MV-4-11 (cell line): ENCODE data around the gene MICAL2.
"Not testable (repeated sequence)": the region's sequence is repeated elsewhere in the genome, so short reads cannot be mapped to it uniquely, and the experiment has no call there.

Experiments
- DNase-seq: peaks from one replicate; lab custom pipeline; 2025; lab: John Stamatoyannopoulos, UW

The MICAL2 gene

DNA sequence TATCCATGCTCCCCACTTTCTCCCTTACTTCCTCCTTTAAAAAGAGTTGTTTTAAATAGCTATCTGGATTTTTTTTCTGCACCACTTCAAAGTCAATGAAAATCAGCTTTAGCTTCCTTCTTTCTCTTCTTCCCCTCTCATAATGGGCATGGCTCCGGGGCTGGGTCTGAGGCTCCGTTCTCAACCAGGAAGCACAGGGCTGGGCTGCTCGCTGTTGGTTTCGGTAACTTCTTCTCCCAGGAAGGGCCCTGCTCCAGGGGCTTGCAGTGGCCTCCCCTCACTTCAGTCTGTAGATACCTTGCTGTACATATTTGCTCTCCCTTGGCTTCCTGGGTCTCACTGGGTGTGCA is 23.8 kb downstream of the MICAL2 start:
- peak; percentile 69 for DNase-seq

DNA sequence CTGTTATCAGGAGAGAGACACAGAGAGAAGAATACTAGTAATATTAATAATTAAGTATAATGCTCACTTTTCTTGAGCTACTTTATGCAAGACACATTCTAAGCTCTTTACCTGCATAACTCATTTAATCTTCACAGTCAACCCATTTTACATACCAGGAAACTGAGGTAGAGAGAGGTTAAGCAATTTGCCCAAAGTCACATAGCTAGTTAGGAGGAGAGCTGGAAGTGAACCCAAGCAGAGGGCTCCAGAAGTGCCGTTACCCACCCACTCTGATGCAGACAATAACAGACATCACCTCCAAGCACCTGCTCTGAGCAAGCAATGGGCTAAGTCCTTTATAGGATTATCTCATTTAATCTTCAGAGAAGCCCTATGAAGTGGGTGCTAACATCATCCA is 24.8 kb downstream of the MICAL2 start:
- no peak for DNase-seq

DNA sequence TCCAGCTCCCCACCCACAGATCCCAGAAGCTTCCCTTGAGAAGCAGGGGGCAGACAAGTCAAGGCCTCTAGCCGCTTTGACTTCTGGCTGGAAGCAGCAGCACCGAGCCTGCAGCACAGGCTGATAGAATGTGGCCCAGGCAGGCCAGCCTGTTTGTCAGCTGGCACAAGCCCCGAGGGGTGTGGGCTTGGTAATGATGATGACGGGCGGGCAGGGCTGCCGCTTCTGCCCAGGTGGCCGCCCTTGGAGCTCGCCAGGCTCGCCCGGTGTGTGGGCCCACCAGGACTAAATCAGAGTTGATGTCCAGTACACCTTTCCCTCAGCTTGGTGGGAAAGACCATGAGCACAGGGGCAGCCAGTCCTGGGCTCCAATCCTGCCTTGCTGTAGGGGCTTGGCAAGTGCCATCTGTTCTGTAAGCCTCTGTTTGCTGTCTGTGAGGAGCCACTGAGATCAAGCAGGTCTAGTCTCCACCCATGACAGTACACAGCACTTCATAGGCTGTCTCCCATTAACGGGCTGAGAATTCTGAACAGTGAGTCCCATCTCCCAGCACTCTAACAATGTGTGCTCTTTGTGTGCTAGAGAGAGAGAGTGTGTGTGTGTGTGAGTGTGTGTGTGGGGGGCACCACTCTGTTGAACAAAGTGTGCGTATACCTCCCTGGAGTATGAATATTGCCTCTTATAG is 26.8 kb downstream of the MICAL2 start:
- no peak for DNase-seq

DNA sequence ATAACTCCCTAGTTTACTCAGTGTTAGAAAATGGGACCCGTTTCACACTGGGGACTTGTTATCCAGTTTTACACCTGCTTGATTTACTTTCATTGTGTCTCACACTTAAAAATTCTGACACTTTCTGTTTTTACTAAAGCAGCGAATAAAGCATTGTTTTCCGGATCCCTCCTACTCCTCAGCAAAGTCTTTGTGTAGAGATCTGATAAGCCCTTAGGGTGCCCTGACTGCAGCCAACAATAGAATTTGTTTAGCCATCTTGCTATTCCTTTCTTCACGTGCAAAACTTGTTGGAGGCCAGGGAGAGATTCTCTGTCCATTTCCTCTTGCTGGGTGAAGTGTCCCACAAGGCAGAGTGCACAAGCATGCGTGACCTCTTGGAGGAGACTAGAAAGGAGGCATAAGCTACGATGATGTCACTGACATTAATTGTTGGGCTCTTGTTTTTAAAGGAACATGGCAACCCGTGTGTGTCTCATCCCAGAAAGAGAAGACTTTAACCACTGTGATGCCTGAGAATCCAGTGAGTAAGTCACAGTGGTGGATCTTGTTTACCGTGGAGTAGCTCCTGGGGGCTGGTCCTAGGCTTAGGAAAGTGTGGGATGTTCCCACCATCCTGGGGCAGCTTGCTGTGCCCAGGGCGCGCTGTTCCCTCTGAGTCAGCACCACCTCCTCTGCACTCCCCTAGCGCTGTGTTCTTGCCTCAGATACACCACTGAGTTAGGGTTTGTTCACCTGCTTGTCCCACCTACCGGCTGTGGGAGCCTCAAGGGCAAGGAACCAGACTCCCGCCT is 27.7 kb downstream of the MICAL2 start:
- no peak for DNase-seq

DNA sequence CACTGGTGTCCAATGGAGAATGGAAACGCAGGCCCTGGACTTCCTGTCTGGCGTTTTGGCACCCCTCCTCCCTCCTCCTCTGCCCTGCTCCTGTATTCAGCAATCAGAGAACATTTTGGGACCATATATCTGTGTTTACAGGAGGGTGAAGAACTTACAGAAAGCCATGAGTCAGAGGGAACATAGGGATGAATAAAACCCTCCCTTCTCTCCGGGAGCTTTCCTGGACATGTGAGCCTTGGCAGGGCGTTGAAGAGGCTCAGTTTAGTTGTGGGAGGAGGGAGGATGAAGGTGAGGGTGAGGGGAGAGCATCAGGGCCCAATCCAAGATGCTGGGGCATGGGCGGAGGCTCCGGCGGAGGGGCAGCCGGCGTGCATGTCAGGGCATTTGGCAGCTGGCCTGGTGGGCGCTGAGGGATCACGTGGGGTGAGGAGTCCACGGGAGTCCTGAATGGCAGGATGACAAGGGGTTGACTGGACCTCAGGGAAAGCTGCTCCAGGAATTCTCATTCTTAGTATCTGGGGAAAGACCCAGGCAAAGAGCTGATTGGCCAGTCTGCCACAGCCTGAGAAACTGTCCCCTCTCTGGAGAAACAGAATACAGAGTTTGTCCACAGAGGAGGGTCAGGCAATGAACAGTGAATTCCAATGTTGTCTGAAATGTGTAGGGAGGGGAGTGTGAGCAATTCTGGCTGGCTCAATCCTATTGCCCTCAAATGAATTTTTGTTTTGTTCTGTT is 28.9 kb downstream of the MICAL2 start:
- no peak for DNase-seq

DNA sequence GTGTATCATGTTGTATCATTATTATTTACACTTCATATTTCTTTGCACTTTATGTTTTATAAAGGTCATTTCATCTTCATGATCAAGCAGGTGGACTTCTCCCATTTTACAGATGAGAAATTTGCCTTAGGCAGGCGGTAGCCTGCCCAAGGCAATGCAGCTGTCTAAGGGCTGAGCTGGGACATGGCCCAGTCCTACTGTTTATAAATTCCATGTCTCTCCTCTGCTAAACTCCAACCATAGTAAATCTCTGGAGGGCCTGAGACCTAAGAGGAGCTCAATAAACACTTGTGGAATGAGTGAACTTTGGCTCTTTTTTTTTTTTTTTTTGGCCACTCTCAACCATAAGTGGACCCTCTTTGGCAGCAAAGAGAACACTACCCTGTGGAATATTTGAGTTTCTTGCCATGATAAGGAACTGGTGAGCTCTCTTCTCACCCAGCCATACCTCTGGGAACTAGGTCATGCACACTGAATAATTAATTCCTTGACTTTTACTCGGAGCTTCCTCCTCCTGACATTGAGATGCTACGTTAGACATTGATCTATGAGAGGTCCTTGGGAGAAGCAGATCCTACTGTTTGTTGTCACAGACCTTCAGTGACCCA is 29.9 kb downstream of the MICAL2 start:
- DNase-seq: no peak

DNA sequence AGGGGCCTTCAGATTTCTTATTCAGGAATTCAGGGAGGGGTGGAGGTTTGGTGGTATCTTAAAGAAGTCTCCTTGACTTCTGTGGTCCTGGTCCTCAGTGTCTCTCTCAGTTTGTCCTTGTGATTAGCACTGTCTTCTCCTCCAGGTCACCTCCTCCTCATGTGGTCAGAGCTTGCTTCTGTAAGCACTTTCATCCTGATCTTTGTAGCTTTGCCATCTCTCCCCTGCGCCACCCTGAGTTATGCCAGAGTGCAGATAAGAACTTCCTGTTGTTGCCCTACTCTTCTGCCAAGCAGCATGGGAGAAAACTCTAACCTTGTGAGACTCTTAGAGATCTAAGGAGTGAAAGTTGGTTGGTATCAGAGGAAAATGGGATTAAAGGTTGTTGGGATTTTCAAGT is 30.9 kb downstream of the MICAL2 start:
- no peak for DNase-seq

DNA sequence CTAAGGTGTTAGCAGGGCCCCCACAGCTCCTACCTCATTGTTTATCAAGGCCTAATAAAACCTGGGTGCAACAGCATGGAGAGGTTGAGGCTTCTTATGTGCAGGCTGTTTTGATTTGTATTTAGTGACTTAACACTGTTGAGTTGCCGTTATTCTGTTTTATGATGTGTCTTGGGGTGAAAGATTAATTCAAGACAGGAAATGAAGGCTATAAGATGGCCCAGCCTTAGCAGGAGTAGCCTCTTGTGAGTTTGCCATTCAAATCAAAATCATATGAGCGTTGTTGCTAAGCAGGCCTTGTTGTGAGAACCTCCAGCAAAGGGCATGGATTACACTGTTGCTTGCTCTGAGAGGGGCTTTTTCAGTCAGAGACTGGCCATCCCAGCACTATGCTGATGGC is 31.8 kb downstream of the MICAL2 start:
- DNase-seq: no peak

DNA sequence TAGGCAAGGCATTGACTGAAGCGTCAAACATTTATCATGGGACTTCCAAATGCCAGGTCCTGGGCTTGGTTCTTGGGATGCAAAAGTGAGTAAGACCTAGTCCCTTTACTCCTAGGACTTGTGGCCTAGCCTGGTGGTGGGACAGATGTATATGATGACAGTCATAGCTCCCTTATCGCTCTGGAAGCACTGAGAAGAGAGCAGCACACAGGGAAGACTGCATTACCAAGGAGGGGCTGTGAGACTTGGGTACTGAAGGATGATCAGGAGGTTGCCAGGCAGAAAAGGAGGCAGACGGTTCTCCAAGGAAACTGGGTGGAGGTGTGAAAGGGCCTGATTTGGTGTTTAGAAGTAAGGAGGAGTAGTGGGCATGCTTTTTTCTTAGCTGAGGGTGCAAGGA is 32.5 kb downstream of the MICAL2 start:
- no peak for DNase-seq

DNA sequence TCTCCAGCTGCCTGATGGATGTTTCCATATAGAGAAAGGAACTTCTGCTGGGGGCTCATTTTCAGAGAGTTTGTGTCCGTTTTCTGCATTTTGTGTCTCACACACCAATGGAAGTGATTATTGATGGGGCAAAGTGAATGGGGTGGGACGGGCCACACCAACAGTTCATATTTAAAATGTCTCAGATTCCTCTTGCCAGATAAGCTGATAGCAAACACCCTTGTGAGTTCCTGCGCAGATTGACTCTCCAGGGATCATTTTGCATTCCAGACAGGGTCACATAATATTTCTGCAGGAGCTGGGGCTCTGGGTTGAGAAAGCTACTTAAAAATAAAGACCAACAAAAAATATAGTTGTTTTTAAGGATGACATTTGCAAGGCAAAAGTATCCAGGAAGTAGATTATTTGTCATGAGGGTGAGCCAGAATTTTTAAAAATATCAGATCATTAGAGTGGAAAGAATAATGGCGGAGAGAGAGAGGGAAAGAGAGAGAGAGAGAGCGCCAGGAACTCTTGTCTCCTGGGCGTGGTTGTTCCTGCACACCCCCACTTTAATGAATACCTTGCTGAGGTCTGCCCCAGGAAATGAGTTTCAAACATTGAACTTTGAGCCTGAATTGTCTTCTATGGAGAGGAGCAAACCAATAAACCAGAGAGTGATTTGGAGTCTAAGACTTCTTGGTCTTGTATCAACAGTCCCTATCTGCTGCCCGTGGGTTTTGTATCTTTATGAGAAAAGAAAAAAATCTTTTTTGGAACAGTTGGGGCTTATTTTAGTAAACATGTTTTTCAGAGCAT is 33.3 kb downstream of the MICAL2 start:
- DNase-seq: no peak

DNA sequence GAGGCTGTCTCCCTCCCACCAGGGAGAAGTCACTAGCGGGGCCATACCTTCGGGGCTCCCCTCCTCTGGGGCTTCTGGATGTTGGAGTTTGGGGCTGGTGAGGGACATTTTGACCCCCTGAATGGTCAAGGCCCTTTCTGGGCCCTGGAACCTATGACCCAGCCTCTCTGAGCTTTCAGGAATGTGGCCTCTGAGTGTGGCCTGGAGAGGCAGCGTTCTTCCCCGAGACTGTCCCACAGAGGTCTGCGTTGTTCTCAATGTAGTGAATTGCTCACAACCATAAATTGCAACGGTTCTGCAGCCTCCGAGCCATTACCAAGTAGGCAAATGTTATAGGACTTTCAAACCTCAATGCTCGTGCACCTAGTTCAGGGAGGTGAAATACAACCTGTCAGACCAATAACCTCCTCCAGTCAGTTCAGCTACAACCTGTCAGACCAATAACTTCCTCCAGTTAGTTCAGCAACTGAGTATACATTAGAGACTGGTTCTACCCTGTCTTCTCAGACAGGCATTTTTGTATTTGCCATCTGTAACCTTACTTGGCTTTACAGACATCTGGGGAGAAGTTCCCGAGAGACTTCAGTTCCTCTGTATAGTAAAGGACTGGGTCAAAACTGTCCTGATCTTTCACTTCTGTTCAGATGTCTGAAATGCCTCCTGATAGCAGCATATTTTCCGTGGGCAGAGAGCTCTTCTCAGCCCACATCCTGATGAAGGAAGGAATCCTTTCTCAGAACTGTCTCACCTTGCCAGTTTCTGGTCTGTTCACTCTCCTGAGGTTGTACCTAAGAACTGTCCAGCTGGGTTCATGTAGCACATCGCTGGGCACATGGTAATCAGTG is 34.2 kb downstream of the MICAL2 start:
- DNase-seq: peak; percentile 50

DNA sequence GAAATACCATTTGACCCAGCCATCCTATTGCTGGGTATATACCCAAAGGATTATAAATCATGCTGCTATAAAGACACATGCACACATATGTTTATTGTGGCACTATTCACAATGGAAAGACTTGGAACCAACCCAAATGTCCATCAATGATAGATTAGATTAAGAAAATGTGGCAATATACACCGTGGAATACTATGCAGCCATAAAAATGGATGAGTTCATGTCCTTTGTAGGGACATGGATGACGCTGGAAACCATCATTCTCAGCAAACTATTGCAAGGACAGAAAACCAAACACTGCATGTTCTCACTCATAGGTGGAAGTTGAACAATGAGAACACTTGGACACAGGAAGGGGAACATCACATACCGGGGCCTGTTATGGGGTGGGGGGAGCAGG is 36.3 kb downstream of the MICAL2 start:
- DNase-seq: not testable (repeated sequence)

DNA sequence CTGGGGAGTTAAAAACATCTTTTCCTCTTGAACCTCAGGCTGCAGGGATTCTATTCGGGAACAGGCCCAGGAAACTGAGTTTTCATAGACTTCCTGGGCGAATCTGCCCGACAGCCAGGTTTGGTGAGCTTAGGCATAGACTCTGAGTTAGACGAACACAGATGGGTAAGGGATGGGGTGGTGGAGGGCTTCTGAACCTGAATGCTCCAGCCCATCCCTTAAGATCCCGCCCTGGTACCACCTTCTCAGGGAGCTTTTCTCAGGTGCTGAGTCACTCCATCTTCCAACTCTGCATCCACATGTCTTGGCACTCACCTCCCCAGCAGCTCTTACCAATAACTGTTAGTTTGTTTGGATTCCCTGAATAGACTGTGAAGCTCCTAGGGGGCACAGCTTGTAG is 37.4 kb downstream of the MICAL2 start:
- no peak for DNase-seq

DNA sequence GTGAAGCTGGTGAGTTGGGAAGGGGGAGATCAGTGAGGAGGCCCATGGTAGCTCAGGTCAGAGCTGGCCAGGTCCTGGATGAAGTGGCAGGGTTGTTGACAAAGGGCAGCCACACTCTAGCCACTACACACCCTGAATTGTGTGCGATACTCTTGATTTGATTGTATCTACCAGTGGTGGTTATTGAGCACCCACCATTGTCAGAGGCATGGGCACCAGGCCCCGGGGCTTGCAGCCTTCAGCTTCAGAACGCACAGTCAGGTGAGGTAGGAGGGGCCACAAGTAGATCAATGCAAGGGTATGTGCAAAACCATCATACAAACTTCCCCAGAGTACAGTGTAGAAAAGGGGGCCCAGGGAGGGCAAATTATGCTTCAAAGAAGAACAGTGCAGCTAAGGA is 38.1 kb downstream of the MICAL2 start:
- no peak for DNase-seq

DNA sequence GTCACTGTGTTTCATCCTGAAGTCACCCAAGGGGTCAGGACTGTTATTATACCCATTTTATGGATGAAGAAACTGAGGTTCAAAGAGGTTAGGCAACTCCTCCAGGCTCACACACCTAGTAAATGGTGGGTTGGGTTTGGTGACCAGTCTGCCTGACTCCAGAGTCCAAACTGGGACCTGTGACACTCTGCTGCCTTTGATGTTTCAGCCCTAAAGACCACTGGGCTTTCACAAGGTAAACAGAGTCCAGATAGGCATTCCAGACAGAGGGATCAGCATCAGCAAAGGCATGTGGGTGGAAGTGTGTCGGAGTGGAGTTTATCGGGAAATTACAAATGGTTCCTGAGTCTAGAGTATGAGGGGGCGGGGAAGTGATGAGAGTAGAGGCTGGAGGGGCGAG is 38.5 kb downstream of the MICAL2 start:
- no peak for DNase-seq

DNA sequence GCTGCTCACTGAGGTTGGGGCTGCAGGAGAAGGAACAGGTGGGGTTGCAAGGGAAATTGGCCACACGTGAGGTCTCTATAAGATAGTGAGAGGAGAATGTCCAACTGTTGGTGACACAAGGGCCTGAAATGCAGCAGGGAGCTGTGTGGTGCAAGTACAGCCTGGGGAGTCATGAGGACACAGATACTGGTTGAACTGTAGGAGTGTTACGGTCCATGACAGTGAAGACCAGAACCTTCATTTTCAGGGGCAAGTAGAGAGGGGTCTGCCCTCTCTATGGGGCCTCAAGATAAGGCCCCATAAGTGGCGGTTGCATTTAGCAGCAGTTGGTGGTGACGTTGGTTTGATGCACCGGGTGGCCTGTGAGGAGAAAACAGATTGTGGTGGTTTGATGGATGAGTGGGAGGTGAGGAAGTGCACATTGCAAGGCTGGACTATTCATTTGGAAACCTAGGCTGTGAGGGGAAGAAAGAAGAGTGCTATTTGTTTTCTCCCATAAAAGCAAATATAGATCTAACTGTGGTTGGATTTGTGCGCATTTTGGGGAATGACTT is 39.4 kb downstream of the MICAL2 start:
- DNase-seq: peak; percentile 94

DNA sequence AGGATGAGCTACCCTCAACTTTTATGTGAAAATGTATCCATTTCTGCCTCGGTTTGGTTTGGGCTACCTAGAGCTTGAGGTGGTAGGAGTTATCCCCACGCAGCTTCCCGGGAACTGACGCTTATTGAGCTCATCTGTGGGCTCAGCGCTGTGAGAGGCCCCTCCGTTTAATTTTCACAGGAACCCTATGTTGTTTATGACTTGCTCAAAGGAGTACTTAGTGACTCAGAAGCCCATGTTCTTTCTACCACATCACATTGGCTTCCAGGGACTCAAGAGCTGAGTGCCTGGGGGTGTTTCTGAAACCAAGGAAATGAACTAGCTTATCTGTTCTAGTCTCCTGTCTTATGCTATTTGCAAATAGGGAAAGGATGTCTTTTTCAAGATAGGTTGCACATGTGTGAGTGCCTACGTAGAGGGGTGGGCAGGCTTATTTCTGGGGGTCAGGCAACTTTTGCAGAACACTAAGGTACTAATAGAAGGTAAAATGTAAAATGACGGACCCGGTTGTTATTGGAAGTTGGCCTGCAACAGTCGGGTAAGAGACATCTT is 40.5 kb downstream of the MICAL2 start:
- DNase-seq: peak; percentile 55

DNA sequence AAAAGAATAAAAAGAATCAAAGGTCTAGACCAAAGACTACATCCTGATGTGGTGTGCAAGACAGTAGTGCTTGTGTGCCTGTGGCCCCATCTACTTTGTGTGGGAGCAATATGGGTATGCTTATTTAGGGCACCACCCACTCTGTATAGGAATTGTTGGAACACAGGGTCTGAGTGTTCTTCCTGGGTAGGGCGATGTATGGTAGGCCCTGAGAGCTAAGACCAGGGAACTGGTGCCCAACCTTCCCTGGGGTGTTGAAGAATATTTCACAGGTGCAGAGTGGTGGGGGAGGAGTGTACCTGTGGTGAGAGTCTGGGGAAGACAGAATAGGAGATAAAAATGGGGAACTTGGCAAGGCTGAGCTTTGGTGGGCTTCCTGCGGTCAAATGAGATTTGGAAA is 41.9 kb downstream of the MICAL2 start:
- DNase-seq: no peak

DNA sequence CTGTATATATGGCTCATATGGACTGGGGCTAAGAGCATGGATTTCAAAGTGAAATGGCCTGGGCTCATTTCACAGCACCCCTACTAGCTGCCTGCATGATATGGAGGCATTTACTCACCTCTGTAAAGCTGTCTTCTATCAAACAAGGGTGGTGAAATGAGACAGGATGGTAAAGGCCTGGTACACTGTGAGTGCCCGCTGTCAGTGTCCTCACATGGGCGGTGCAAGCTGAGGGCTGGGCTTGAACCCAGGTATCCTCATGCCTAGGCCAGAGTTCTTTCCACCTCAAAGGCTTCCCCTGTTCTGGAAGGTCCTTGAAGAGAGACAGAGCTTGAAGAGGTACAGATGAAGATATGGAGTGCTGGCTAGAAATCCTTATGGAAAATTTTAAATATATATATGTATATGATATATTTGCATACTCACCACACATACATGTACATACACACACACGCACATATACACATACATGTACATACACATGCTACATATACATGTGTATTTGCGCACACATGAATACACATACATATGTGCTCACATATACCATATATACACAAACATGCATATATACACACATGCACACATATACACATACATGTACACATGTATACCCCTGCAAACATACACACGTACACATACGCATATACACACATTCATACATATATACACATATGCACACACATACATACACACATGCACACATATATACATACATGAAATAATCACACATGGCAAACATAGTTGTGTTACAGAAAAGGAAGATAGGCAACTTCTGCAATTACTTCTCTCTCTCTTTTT is 44.7 kb downstream of the MICAL2 start:
- no peak for DNase-seq

DNA sequence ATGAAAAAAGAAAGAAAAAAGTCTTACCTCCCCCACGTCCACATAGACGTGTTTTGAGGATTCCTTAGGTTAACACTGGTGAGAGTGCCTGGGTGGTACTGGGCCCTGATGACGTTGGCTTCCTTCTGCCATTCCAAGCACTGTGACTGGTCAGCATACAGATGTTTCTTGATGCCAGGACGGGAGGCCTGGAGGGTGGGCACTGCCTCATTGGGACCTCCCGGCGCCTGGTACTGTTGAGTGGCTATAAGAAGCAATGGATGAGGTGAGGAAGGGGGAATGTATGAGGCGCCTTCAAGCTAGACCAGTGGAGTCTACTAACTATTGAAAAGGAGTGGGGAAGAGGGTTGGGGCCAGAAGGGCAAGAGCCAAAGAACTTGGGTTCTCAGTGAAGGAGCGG is 45.3 kb downstream of the MICAL2 start:
- DNase-seq: no peak
